GM21381 (cell line): ENCODE data around the gene SMARCC1.

Experiments
- ATAC-seq: cut with Tn5 transposase; IDR thresholded peaks from one replicate; pipeline ENCODE4 v1.9.1; 2021; ENCODE audit warnings: mild to moderate bottlenecking, moderate library complexity; ENCODE audit not compliant: unreplicated experiment

Gene SMARCC1

DNA sequence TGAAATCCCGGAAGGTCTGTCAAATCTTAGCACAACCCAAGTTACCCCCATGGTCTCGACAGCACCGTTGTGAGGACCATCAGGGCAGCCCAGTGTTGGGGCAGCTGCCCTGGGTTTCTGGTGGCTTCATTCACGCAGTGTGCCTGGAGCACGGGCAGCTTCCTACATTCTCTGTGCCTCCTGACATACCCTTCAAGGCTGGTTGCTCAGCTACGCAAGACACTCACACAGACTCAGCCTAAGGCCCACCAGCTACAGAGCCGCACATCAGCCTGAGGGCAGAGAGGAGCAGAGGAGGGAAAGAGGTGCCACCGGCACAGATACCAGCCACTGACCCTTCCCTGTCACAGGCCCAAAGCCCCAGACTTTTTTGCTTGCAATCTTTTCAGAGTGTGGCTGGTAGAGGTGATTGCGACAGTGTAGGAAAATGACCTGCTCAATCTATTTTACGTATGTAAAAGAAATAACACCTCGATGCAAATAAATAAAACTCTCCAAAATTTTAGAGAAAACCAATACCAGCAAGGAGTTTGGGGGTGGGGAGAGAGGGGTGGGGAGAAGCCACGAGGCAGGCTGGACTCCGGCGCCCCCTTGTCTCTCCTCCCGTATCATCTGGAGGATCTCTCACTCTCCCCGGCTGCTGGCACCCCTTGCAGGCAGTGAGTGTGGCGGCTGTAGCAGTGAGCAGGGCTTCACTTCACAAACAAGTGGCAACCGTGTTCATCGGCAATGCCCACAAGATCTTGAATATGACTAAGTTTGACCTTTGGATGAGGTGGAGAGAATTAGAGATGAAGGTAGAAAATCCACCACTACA is 215.8 kb downstream of the SMARCC1 start:
- ATAC-seq = no peak

DNA sequence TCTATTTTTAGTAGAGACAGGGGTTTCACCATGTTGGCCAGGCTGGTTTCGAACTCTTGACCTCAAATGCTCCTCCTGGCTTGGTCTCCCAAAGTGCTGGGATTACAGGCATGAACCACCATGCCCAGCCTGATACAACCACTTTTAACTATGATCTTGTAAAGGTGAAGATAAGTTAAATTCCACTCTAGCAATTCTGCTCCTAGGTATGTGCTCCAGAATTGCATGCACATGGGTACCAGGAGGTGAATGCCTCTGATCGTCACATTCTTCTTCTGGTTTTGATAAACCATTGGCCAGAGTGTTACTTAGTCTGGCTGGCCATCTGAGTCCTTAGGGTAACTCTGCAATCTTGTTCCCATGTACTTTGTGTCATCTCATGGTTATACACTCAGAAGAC is 225.3 kb downstream of the SMARCC1 start:
- ATAC-seq = no peak

DNA sequence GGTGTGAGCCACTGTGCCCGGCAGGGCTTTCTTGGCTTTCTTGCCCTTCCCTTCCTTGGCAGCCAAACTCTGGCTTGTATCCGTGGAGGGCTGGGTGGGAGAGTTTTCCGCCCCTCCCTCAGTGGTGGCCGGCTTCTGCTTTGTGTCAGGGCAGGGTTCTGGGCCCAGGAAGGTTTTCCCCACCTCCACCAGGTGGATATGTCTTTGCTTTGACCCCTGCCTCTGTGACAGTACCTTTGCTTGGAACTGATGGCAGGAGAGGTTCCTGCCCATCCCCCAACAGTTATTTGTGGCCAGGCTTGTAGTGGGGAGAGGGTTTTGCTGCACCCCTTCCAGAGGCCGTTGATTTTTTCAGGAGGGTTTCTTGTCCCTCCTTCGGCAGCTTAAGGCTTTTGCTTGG is 227.4 kb downstream of the SMARCC1 start:
- no peak for ATAC-seq

DNA sequence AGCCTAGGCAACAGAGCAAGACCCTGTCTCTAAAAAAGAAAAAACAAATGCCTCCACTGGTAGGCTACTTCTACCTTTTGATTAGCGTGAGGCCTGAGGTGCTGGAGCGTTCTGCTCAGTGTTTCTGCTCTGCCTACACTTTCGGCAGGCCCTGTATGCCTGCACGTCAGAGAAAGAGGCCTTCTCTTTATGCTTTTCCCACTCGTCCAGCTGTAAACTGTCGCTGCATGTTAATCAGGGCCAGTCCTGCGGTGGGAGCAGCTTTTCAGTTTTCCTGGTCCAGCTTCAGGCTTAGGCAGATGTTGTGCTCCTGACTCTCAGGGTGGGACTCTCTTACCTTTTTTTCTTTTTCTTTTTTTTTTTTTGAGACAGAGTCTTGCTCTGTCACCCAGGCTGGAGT is 228.3 kb downstream of the SMARCC1 start:
- ATAC-seq = no peak

DNA sequence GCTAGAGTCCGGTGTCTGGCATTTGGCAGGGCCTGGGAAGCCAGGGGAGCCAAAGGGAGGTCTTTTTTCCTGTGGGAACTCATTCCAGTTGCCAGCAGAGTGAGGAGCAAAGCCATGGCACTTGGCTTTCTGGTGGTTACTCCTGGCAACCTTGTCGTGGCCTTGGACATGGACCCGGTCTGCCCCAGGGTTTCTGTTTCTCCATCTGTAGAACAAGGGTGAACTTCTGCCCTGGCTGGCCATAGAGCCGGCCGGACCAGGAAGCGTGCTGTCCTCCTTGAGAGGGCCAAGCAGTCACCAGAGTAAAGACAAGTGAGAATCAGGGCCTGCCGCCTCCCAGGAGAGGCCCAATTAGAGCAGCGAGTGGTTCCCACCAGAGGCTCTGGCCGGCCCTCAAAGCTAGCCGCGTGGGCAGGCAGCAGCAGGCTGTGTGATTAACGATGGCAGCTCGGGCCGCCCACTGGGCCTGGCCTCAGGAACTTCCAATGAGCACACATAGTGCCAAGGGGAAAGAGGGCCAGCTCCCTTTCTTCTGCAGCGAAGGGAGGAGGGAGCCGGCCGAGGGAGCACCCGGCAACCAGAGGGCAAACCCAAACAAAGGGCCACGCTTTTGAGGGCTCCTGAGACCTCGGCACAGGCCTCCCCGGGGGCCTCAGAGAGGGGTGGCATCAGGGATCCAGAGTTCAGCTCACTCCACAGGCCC is 239.1 kb downstream of the SMARCC1 start:
- ATAC-seq = no peak

DNA sequence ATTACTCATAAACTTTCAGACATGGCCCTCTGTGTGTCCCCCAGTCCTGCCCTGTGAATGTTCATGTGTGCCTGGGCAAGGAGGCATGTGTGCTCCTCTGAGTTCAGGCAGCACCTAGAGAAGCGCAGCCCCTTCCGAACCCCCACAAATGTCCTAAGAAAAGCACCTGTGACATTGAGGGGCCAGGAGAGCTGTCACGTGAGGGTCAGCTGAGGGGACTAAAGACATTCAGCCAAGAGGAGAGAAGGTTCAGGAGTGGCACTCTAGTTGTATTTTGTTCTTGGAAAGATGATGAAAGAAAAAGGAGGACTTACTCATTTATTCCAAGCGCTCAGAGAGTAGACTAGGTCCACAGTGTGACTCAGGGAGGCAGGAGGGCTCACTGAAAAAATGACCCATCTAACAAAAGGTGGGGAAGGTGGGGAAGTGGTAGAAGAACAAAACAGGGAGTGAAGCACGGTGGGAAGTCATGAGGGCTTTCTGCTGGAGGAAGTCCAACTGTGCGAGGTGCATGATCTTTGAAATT is 240.0 kb downstream of the SMARCC1 start:
- no peak for ATAC-seq

DNA sequence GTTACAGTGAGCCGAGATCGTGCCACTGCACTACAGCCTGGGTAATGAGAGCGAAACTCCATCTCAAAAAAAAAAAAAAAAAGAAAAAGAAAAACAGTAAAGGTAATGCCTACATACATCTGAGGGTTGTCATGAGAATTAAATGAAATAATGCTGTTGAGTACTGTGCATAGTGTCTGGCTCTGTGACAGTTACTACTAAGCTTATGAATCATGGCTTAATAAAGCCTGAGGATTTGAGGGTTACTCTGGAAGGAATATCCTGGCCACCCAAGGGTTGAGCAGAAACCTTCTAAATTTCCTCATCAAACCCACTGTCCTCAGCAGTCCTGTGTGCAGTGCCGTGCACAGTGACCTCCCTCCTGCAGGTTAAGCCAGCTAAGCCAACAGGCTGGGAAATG is 241.4 kb downstream of the SMARCC1 start:
- ATAC-seq = no peak

DNA sequence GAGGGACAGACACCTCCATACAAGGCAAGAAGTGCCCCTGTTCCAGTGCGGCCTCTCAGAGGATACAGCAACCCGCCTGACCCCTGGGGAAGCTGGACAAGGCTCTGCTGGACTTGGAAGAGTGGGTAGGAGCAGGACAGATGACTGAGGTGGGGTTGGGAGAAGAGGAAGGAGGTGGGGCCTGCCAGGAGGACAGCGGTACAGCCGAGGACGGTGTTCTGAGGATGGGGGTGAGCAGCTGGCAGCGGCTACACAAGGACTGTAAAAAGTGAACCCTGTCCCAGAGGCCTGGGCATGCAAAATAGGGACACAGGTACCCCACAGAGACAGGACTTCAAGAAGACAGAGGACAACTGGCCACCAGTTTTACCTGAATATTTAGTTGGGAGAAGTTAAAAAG is 244.7 kb downstream of the SMARCC1 start:
- ATAC-seq = no peak

DNA sequence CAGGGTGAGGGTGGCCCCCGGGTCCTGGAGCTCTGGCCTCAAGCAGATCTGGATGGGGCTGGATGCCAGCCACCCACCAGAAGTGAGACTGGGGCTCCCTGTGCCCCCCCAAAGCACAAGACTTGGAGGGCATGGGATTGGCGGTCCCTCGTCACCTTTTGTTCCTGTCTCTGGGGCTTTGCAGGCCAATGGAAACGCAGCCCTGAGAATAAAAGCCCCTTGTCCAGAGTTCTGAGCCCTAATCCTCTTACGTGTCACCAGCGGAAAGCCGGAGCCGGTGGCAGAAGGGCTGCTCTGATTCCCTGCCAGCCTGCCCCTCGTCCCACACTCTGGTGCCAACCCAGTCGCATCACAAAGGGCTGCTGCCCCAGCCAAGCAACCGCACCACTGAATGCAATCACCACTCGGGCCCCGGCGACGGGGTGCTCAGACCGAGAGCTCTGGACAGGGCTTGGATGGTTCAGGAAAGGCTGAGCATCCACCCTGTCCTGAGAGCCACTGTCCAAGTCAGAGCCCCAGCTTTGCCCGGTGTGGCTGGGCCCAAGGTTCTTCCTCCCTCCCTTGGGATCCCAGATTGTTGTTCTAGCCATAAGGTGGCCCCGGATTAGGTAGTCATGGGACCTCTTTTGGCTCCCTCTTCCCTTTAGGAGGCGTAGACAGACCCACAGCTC is 245.3 kb downstream of the SMARCC1 start:
- ATAC-seq = no peak
